A549 (cell line): ENCODE results near the gene ANKRD23. TPM values are rescaled to one million over a fixed set of nuclear protein-coding genes. Genes with fewer than 3 reads are reported as not detected.

ENCODE experiments used
- ATAC-seq, 2 experiments: fragments of 200-7000 bp in 1 of 2; fragments of >200 bp in 1 of 2; cut with Nextera tagmentation in 1 of 2; cut with Tn5 transposase in 1 of 2; 3 replicates each; pipeline versions ENCODE4 v1.8.0 to v1.9.1; 2018 to 2020; ENCODE audit warnings: mild to moderate bottlenecking in 1 of 2, moderate library complexity in 1 of 2
- CTCF ChIA-PET: fragments of 300-600 bp; sonication (Branson Sonifier 250); formaldehyde crosslinking; extraction: SDS; loops from one replicate; lab custom pipeline; 2021; ENCODE audit warnings: antibody characterized with exemption, inconsistent platforms; lab: Yijun Ruan, JAX
- POLR2A ChIA-PET: fragments of 350-600 bp; formaldehyde crosslinking; extraction: SDS; loops from one replicate; lab custom pipeline; 2021; ENCODE audit warnings: antibody characterized with exemption, inconsistent platforms; lab: Yijun Ruan, JAX
- DNase-seq, 2 experiments: peaks; one replicate each; pipeline versions ENCODE4 v3.0.0 to v3.0.0-alpha.2; 2011 to 2016; ENCODE audit warnings: low read depth in 1 of 2, low spot score in 1 of 2
- FAIRE-seq: peaks from 2 replicates; lab custom pipeline; 2011; peaks lifted over from hg19 to GRCh38; lab: Jason Lieb, UNC
- H3K27ac ChIP-seq, 2 experiments: fragments of >200 bp; sonication (Bioruptor Twin); formaldehyde crosslinking; 3 replicates each; pipeline ENCODE4 v1.5.1; 2016 to 2017
- H3K4me1 ChIP-seq: fragments of >200 bp; sonication (Bioruptor Twin); formaldehyde crosslinking; 3 replicates; pipeline ENCODE4 v1.6.1; 2016
- H3K4me2 ChIP-seq: fragments of >200 bp; sonication (Bioruptor Twin); formaldehyde crosslinking; 3 replicates; pipeline ENCODE4 v1.6.1; 2016
- H3K4me3 ChIP-seq: fragments of >200 bp; sonication (Bioruptor Twin); formaldehyde crosslinking; 3 replicates; pipeline ENCODE4 v1.5.1; 2016
- H3K9me3 ChIP-seq: fragments of >200 bp; sonication (Bioruptor Twin); formaldehyde crosslinking; 3 replicates; pipeline ENCODE4 v1.6.1; 2016
- ATOH8 ChIP-seq: fragments of 250-450 bp; sonication (Bioruptor Pico); IDR thresholded peaks from 2 replicates; pipeline ENCODE4 v1.5.0; 2020; ENCODE audit warnings: low read depth, mild to moderate bottlenecking, moderate library complexity
- BCL3 ChIP-seq: fragments of >200 bp; sonication (Bioruptor Twin); formaldehyde crosslinking; IDR thresholded peaks from 3 replicates; pipeline ENCODE4 v1.6.1; 2016
- BHLHE40 ChIP-seq: IDR thresholded peaks from 2 replicates; pipeline ENCODE4 v1.6.1; 2012; ENCODE audit warnings: low read depth, low read length, inconsistent platforms
- CBX2 ChIP-seq: fragments of 200-600 bp; sonication (generic); IDR thresholded peaks from 2 replicates; pipeline ENCODE4 v1.6.1; 2016; ENCODE audit warnings: low read depth, mild to moderate bottlenecking, borderline replicate concordance
- E2F6 ChIP-seq: IDR thresholded peaks from 2 replicates; pipeline ENCODE4 v1.6.1; 2012; ENCODE audit warnings: low read depth, borderline replicate concordance
- EHF ChIP-seq: fragments of 250-450 bp; sonication (Bioruptor Pico); IDR thresholded peaks from 2 replicates; pipeline ENCODE4 v1.5.0; 2020; ENCODE audit warnings: mild to moderate bottlenecking
- FOSL2 ChIP-seq, 2 experiments: fragments of 450-650 bp in 1 of 2; fragments of >200 bp in 1 of 2; sonication (Bioruptor Twin) in 1 of 2; formaldehyde crosslinking; IDR thresholded peaks; 2 replicates each; pipeline versions ENCODE4 v1.5.0 to v1.6.1; 2016 to 2020; ENCODE audit warnings: mild to moderate bottlenecking in 1 of 2, moderate library complexity in 1 of 2
- HEYL ChIP-seq: fragments of 250-450 bp; sonication (Bioruptor Pico); IDR thresholded peaks from 2 replicates; pipeline ENCODE4 v1.8.0; 2021; ENCODE audit warnings: mild to moderate bottlenecking, moderate library complexity
- HMGXB4 ChIP-seq: fragments of 250-450 bp; sonication (Bioruptor Pico); IDR thresholded peaks from 2 replicates; pipeline ENCODE4 v1.5.0; 2021; ENCODE audit warnings: mild to moderate bottlenecking, moderate library complexity, borderline replicate concordance
- HOXB5 ChIP-seq: fragments of 250-450 bp; sonication (Bioruptor Pico); IDR thresholded peaks from 2 replicates; pipeline ENCODE4 v1.5.0; 2020; ENCODE audit warnings: mild to moderate bottlenecking, moderate library complexity
- KDM5A ChIP-seq: fragments of 200-600 bp; sonication (generic); IDR thresholded peaks from 2 replicates; pipeline ENCODE4 v1.6.1; 2016; ENCODE audit warnings: antibody characterized with exemption, mild to moderate bottlenecking
- PBX3 ChIP-seq: IDR thresholded peaks from 2 replicates; pipeline ENCODE4 v1.6.1; 2012
- POLR2A ChIP-seq: IDR thresholded peaks from 2 replicates; pipeline ENCODE4 v1.6.1; 2012; ENCODE audit warnings: mild to moderate bottlenecking, low read length
- RARB ChIP-seq: fragments of 250-450 bp; sonication (Bioruptor Pico); IDR thresholded peaks from 2 replicates; pipeline ENCODE4 v1.8.0; 2021; ENCODE audit warnings: mild to moderate bottlenecking, moderate library complexity
- RNF2 ChIP-seq: fragments of 200-600 bp; sonication (generic); IDR thresholded peaks from 2 replicates; pipeline ENCODE4 v1.6.1; 2016; ENCODE audit warnings: low read depth, mild to moderate bottlenecking, antibody characterized with exemption, moderate library complexity, borderline replicate concordance
- SMC3 ChIP-seq: fragments of >200 bp; sonication (Bioruptor Twin); formaldehyde crosslinking; IDR thresholded peaks from 3 replicates; pipeline ENCODE4 v1.6.1; 2018; ENCODE audit warnings: inconsistent platforms
- SREBF2 ChIP-seq: fragments of 450-650 bp; IDR thresholded peaks from 2 replicates; pipeline ENCODE4 v1.6.1; 2014; ENCODE audit warnings: mild to moderate bottlenecking, moderate library complexity
- TP53 ChIP-seq: fragments of 250-450 bp; sonication (Bioruptor Pico); IDR thresholded peaks from 2 replicates; pipeline ENCODE4 v1.5.0; 2021; ENCODE audit warnings: mild to moderate bottlenecking, moderate library complexity
- ZFP36 ChIP-seq: fragments of 450-650 bp; IDR thresholded peaks from 2 replicates; pipeline ENCODE4 v1.6.1; 2014; ENCODE audit warnings: borderline replicate concordance; ENCODE audit not compliant: partially characterized antibody
- ZSCAN20 ChIP-seq: fragments of 250-450 bp; sonication (Bioruptor Pico); IDR thresholded peaks from 2 replicates; pipeline ENCODE4 v1.8.0; 2022; ENCODE audit warnings: mild to moderate bottlenecking, moderate library complexity
- WGBS: methylation state at CpG from one replicate; pipeline ENCODE4 v1.1.6; 2017; ENCODE audit errors: missing lambda C conversion rate; 5-methylcytosine and 5-hydroxymethylcytosine counted together
- polyA plus RNA-seq, 4 experiments: library from polyadenylated mRNA; depleted of rRNA in 3 of 4; stranded (reverse); fragments of >200 nt; fragmentation: RNase III in 1 of 4; extraction: RNeasy Plus Mini Kit Qiagen cat#74134 plus additional on column Dnase treatment in 1 of 4; gene quantifications; 2 replicates in 3 of 4; 3 replicates in 1 of 4; pipeline ENCODE4 v1.2.3, GENCODE V29; 2011 to 2017

The ANKRD23 gene
- polyA plus RNA-seq, 2 of the 4 experiments (the other 2 are of a cell fraction): 1.9 to 2.4 TPM

GRCh38 chr2:96847586-96847985 lies 3.8 kb upstream of the ANKRD23 start:
- FAIRE-seq: no peak
- no peaks in the 10 kb centered on the region for H3K4me1 ChIP-seq
- H3K27ac ChIP-seq: no peak overlapping the region
- H3K4me3 ChIP-seq: no peak overlapping the region
- no peak overlapping the region for H3K4me2 ChIP-seq
- WGBS: 89% methylated on average over 10 of the region's 10 CpGs
- ATAC-seq: 0 out of 6 replicates have a peak, but pooled peaks of 1 of the 2 experiments have one; percentile 25
- H3K9me3 ChIP-seq: no peaks in the 10 kb centered on the region
- CTCF ChIA-PET: interaction anchor here (0.6 to 3.7 kb wide), 4 partner anchors 8 to 103 kb away, joined by 3 to 25 read pairs (median 4); partner anchors contain the start of gene ANKRD39
- no peak for DNase-seq
- POLR2A ChIA-PET: interaction anchor here (0.8 kb wide), 1 partner anchor 10 kb away, joined by 3 read pairs; the partner anchor contains the start of gene ANKRD39
- TF ChIP-seq CBX2 (no peak), TP53 (no peak), SREBF2 (no peak), ZFP36 (no peak), FOSL2 (IDR thresholded peaks at IDR 0.05) (no peak), FOSL2 (CRISPR knock-in tag; IDR thresholded peaks at IDR 0.05) (no peak), HEYL (no peak), E2F6 (no peak), BCL3 (no peak), RARB (no peak)

- Histone ChIP-seq H3K4me2 (no peak overlapping the region), H3K9me3 (no peaks in the 10 kb centered on the region), H3K4me3 (no peak overlapping the region), H3K27ac (no peak overlapping the region), H3K4me1 (no peaks in the 10 kb centered on the region)
- 92% methylated on average over 5 of the region's 5 CpGs for WGBS
- CTCF ChIA-PET: interaction anchor here (3.7 kb wide), 1 partner anchor 11 kb away, joined by 25 read pairs; the partner anchor contains the start of gene ANKRD39
- ATAC-seq: no peak
- TF ChIP-seq HMGXB4 (CRISPR knock-in tag) (no peak), EHF (CRISPR knock-in tag) (no peak), PBX3 (no peak), POLR2A (no peak), RNF2 (no peak), SMC3 (no peak), HEYL (no peak), KDM5A (no peak), HOXB5 (no peak), ZSCAN20 (CRISPR knock-in tag) (no peak)
- POLR2A ChIA-PET: no interaction called here
- no peak for FAIRE-seq
- no peak for DNase-seq
Measured at GRCh38 chr2:96846825-96847224, 3.0 kb upstream of the ANKRD23 start.

- WGBS: 97% methylated on average over 11 of the region's 17 CpGs
- H3K4me1 ChIP-seq: no peaks in the 10 kb centered on the region
- no peak overlapping the region for H3K4me3 ChIP-seq
- no peaks in the 10 kb centered on the region for H3K9me3 ChIP-seq
- TF ChIP-seq BHLHE40 (no peak), ATOH8 (no peak)
- CTCF ChIA-PET: interaction anchor here (0.9 to 1.7 kb wide), 3 partner anchors 14 to 106 kb away, joined by 3 to 7 read pairs (median 4); partner anchors contain the start of gene ANKRD39
- ATAC-seq (no peak), DNase-seq (no peak), FAIRE-seq (no peak)
- POLR2A ChIA-PET: no interaction called here
- no peak overlapping the region for H3K4me2 ChIP-seq
- no peak overlapping the region for H3K27ac ChIP-seq
Measured at GRCh38 chr2:96844405-96844808, 586 bp upstream of the ANKRD23 start.
